ENCODE measurements around the gene IGF1.

IGF1 gene

GRCh38 chr12:102496591-102496990 lies 16.2 kb upstream of the IGF1 start:
- no peak for DNase-seq

GRCh38 chr12:102487226-102487625 lies 6.9 kb upstream of the IGF1 start:
- no peak for DNase-seq

GRCh38 chr12:102486153-102486552 lies 5.8 kb upstream of the IGF1 start:
- DNase-seq, result no peak

GRCh38 chr12:102484428-102484958 lies 4.1 kb upstream of the IGF1 start:
- peak; percentile 48 for DNase-seq

GRCh38 chr12:102484017-102484416 lies 3.7 kb upstream of the IGF1 start:
- no peak for DNase-seq

DNA sequence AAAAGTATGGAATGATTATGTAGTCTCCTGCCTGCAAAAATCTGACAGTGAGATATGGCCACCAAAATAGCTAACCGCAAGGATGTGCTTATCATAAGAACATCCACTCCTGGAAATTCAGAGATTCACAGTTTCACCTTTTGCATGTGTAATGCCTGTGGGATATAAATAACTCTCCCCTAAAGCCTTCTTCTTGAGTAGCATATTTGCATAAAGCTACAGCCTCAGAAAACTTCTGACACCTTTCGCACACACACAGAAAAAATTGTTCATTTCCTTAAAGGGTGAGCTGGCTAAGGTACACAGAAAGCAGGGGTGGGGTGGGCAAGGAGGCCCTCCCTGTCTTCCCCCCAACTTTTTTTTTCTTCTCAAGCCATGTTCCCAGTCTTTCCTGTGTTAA lies 3.1 kb upstream of the IGF1 start:
- no peak for DNase-seq

DNA sequence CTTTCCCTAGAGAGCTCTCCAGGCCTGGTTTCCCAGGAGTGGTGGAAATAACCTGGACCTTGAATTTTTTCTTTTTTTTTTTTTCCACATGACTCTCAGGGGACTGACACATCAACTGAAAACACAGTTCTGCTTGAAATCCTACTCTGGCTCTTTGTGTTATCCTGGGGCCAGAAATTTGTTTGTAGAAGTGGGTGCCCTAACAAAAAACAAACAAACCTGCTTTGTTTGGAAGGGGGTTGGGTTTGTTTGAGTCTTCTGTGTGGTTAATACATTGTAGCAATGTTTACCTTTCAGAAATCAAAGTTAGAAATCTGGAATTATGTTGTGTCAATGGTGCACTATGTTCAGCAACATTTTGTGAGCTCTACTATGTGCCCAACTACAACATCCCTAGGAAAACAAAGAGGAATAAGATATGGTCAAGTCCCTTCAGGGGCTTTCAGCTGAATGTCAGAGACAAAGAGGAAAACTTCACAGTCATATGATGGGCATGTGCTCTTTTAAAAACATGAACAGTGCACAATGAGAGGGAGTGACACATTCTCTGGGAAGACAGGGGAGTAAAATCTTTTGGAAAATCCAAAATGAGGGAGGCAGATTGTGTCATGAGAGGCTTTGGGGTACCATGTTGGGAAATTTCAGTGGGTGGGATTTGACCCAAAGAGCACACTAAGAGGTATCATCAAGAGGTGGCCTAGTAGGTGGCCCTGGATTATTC lies 1.5 kb upstream of the IGF1 start:
- no peak for DNase-seq

DNA sequence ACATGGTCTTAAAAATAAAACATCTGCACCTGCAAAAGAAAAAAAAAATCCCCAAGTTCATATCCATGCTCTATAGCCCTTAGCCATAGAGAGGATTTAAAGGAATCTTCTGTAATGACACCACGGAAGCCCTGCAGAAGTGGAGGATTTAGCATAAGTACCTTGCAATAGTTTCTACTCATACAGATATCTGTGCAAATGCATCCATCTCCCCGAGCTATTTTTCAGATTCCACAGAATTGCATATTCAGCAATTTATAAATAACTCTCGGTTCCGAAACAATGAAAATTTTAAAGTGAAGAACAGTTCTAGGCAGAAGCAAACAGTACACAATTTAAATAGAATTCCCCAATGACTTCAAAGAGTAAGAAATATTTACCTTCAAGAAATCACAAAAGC lies 424 bp downstream of the IGF1 start:
- DNase-seq, result no peak

GRCh38 chr12:102479099-102479885 lies 1.1 kb downstream of the IGF1 start:
- DNase-seq, result peak; percentile 21

GRCh38 chr12:102478405-102479098 lies 1.8 kb downstream of the IGF1 start:
- no peak for DNase-seq

GRCh38 chr12:102475355-102475754 lies 5.0 kb downstream of the IGF1 start:
- no peak for DNase-seq

GRCh38 chr12:102474438-102475064 lies 5.8 kb downstream of the IGF1 start:
- no peak for DNase-seq

DNA sequence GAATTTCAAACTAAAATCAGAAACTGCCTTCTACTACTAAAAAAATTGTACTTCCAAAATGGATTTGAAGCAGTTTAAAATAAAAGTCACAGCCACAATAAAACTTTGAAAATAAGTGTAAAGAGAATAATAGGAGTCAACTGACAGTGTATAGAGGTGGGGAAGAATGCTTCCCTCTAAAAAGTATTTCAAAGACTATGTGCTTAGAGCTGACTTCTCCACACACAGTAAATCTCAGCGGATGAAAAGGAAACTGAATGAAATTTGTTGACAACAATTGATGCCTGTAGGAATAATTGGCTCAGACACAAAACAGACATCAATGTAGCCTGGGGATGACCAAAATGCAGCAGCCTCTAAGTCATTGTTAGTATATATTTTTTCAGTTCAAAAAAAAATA lies 7.9 kb downstream of the IGF1 start:
- DNase-seq, result no peak

DNA sequence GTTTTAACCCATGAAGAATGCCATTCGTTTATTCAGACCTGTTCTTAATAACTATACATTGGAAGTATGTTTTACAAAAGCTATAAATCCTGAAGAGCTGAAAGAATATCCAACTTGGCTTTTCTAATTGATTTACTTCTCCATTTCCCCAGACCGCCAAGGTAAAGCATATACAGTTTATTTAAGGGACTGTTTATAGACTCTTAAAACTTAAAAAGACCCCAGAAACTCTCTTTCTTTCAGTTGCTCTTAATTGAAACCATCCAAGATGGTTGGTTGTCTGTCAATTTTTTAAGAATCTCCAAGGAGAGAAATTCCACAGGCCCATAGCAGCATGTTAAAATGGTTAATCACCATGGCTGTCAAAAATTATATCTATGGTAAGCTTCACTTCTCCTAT lies 8.8 kb downstream of the IGF1 start:
- DNase-seq, result no peak

DNA sequence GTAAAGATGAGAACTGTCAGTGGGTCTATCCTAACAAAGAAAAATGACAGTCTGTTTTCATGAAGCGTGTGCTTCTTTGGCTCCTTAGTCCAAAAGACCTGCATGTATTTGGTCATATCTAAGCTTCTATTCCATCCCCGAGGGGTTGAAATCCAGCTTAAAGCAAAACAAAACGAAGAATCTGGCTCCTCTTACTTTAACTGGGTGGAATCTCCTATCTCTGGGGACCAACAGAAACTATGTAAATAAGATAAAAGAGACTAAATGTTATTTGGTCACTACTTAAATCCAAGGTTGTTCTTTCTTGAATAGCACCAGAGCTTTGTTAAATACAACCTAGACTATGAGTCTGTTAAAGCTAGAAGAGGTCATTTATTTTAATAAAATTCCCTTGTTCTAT lies 9.4 kb downstream of the IGF1 start:
- DNase-seq, result no peak

- no peak for DNase-seq
Observed at GRCh38 chr12:102468261-102468915, 12.0 kb downstream of the IGF1 start.

- DNase-seq, result no peak
Observed at GRCh38 chr12:102465762-102466560, 14.4 kb downstream of the IGF1 start.

GRCh38 chr12:102463659-102464249 lies 16.6 kb downstream of the IGF1 start:
- no peak for DNase-seq

- no peak for DNase-seq
Observed at GRCh38 chr12:102462795-102463465, 17.4 kb downstream of the IGF1 start.

DNA sequence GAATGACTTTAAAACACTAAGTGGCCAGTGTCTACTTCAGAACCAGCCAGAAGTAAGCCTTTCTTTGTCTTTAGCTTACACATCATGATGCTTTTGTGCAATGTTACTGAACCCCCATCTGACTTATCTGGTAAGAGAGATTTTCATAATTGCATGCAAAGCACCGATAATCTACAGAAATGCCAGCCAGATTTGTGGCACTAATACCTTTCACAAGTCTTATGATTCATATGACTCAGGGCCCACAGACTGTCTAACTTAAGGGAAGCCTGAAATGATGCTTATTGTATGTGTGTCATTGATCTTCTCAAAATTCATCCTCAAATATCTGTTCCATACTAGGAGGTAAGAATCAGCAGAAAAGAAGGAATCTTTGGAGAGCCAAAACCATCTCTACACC lies 18.0 kb downstream of the IGF1 start:
- no peak for DNase-seq

- no peak for DNase-seq
Observed at GRCh38 chr12:102461501-102461900, 18.9 kb downstream of the IGF1 start.
